22Rv1 (cell line): ENCODE data around the gene RAE1.

Experiments used
- ZFX ChIP-seq: fragments of 450-650 bp; IDR thresholded peaks from 2 replicates; pipeline ENCODE4 v1.6.1; 2017; ENCODE audit warnings: antibody characterized with exemption, borderline replicate concordance
- TF ChIP-seq, protein P1 (sequence below): fragments of 450-650 bp; IDR thresholded peaks from 2 replicates; pipeline ENCODE4 v1.5.1; 2017; ENCODE audit warnings: mild to moderate bottlenecking

- TF ChIP-seq, protein P1, sequence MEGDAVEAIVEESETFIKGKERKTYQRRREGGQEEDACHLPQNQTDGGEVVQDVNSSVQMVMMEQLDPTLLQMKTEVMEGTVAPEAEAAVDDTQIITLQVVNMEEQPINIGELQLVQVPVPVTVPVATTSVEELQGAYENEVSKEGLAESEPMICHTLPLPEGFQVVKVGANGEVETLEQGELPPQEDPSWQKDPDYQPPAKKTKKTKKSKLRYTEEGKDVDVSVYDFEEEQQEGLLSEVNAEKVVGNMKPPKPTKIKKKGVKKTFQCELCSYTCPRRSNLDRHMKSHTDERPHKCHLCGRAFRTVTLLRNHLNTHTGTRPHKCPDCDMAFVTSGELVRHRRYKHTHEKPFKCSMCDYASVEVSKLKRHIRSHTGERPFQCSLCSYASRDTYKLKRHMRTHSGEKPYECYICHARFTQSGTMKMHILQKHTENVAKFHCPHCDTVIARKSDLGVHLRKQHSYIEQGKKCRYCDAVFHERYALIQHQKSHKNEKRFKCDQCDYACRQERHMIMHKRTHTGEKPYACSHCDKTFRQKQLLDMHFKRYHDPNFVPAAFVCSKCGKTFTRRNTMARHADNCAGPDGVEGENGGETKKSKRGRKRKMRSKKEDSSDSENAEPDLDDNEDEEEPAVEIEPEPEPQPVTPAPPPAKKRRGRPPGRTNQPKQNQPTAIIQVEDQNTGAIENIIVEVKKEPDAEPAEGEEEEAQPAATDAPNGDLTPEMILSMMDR: no peak
- TF ChIP-seq ZFX: no peak
Observed at GRCh38 chr20:57374931-57375651, 24.0 kb downstream of the RAE1 start.
